ENCODE measurements around the gene INSR.
A peak's percentile ranks its signal among the peaks of the same experiment; 100 is the strongest.

Gene INSR

GRCh38 chr19:7294558-7295212 is 471 bp upstream of the INSR start:
- H3K4me3 ChIP-seq (ENCODE audit: low read depth, low read length) = peak overlapping the region; percentile 86
- no peak overlapping the region for H3K9ac ChIP-seq (ENCODE audit: low read length)
- H2AK5ac ChIP-seq (ENCODE audit: low read length) = no peak overlapping the region
- H4K12ac ChIP-seq (ENCODE audit: low read depth, low read length) = no peak overlapping the region
- H3K36me3 ChIP-seq (ENCODE audit: control insufficient read depth in 1 of 2, insufficient read depth in 2 of 2, low read length in 2 of 2) = no peaks in the 10 kb centered on the region
- H4K91ac ChIP-seq (ENCODE audit: low read depth, low read length) = no peak overlapping the region
- no peak overlapping the region for H3K18ac ChIP-seq (ENCODE audit: low read length)
- H2BK12ac ChIP-seq (ENCODE audit: low read length) = no peak overlapping the region
- H3K27ac ChIP-seq (ENCODE audit: low read depth, low read length) = no peak overlapping the region
- H3K79me1 ChIP-seq (ENCODE audit: low read length) = peaks cover 4% of the 10 kb centered on the region
- H3K4me2 ChIP-seq (ENCODE audit: low read length) = peak overlapping the region; percentile 99
- WGBS (ENCODE audit: extremely low coverage, insufficient coverage, insufficient read length) = no CpG with 5 or more reads among the region's 43 CpGs
- H3K9me3 ChIP-seq (ENCODE audit: insufficient read depth, low read depth, low read length) = no peaks in the 10 kb centered on the region
- H3K14ac ChIP-seq (ENCODE audit: low read length) = no peak overlapping the region
- H3K4ac ChIP-seq (ENCODE audit: low read depth, low read length) = no peak overlapping the region
- H3K27me3 ChIP-seq (ENCODE audit: insufficient read depth, low read length) = no peaks in the 10 kb centered on the region
- H3K23ac ChIP-seq (ENCODE audit: low read length) = no peak overlapping the region
- H3K4me1 ChIP-seq (ENCODE audit: control insufficient read depth in 1 of 2, insufficient read depth in 2 of 2, low read length in 2 of 2) = peaks cover 4 to 9% of the 10 kb centered on the region in 2 experiments
- H3K79me2 ChIP-seq (ENCODE audit: control insufficient read depth, insufficient read depth, low read length, poor library complexity) = peaks cover 9% of the 10 kb centered on the region
- peak; percentile 59 to 71 for DNase-seq
- H2BK120ac ChIP-seq (ENCODE audit: insufficient read depth, low read length, poor library complexity) = no peak overlapping the region
- H2BK5ac ChIP-seq (ENCODE audit: low read depth, low read length, poor library complexity) = no peak overlapping the region
- no peak overlapping the region for H4K8ac ChIP-seq (ENCODE audit: low read depth, low read length)
- peak overlapping the region; percentile 43 for H2AFZ ChIP-seq (ENCODE audit: insufficient read depth, low read length, poor library complexity)

GRCh38 chr19:7292950-7293761 is 1.1 kb downstream of the INSR start:
- H3K23ac ChIP-seq (ENCODE audit: low read length) = no peak overlapping the region
- peak overlapping the region; percentile 86 for H3K4me3 ChIP-seq (ENCODE audit: low read depth, low read length)
- H2AFZ ChIP-seq (ENCODE audit: insufficient read depth, low read length, poor library complexity) = peak overlapping the region; percentile 84
- H2BK120ac ChIP-seq (ENCODE audit: insufficient read depth, low read length, poor library complexity) = peak overlapping the region; percentile 46
- H4K12ac ChIP-seq (ENCODE audit: low read depth, low read length) = no peak overlapping the region
- peak overlapping the region; percentile 58 for H4K8ac ChIP-seq (ENCODE audit: low read depth, low read length)
- H2AK5ac ChIP-seq (ENCODE audit: low read length) = no peak overlapping the region
- H4K91ac ChIP-seq (ENCODE audit: low read depth, low read length) = peak overlapping the region; percentile 57
- peak overlapping the region; percentile 35 for H3K14ac ChIP-seq (ENCODE audit: low read length)
- peaks cover 4% of the 10 kb centered on the region for H3K79me1 ChIP-seq (ENCODE audit: low read length)
- peak overlapping the region; percentile 46 for H3K18ac ChIP-seq (ENCODE audit: low read length)
- H2BK5ac ChIP-seq (ENCODE audit: low read depth, low read length, poor library complexity) = no peak overlapping the region
- peaks cover 6 to 10% of the 10 kb centered on the region in 2 experiments for H3K4me1 ChIP-seq (ENCODE audit: control insufficient read depth in 1 of 2, insufficient read depth in 2 of 2, low read length in 2 of 2)
- DNase-seq = peak; percentile 18 to 43
- no peak overlapping the region for H3K27ac ChIP-seq (ENCODE audit: low read depth, low read length)
- H3K4me2 ChIP-seq (ENCODE audit: low read length) = peak overlapping the region; percentile 99
- H3K27me3 ChIP-seq (ENCODE audit: insufficient read depth, low read length) = no peaks in the 10 kb centered on the region
- no peak overlapping the region for H3K4ac ChIP-seq (ENCODE audit: low read depth, low read length)
- H3K9me3 ChIP-seq (ENCODE audit: insufficient read depth, low read depth, low read length) = no peaks in the 10 kb centered on the region
- H2BK12ac ChIP-seq (ENCODE audit: low read length) = no peak overlapping the region
- peak overlapping the region; percentile 72 for H3K9ac ChIP-seq (ENCODE audit: low read length)
- peaks cover 9% of the 10 kb centered on the region for H3K79me2 ChIP-seq (ENCODE audit: control insufficient read depth, insufficient read depth, low read length, poor library complexity)
- no CpG with 5 or more reads among the region's 54 CpGs for WGBS (ENCODE audit: extremely low coverage, insufficient coverage, insufficient read length)
- H3K36me3 ChIP-seq (ENCODE audit: control insufficient read depth in 1 of 2, insufficient read depth in 2 of 2, low read length in 2 of 2) = no peaks in the 10 kb centered on the region

- Histone ChIP-seq H2BK120ac (ENCODE audit: insufficient read depth, low read length, poor library complexity) (no peak overlapping the region), H3K14ac (ENCODE audit: low read length) (no peak overlapping the region), H3K79me2 (ENCODE audit: control insufficient read depth, insufficient read depth, low read length, poor library complexity) (peaks cover 9% of the 10 kb centered on the region), H3K27me3 (ENCODE audit: insufficient read depth, low read length) (no peaks in the 10 kb centered on the region), H3K4me3 (ENCODE audit: low read depth, low read length) (no peak overlapping the region), H3K18ac (ENCODE audit: low read length) (no peak overlapping the region), H4K91ac (ENCODE audit: low read depth, low read length) (no peak overlapping the region), H3K4me2 (ENCODE audit: low read length) (peak overlapping the region; percentile 99), H3K79me1 (ENCODE audit: low read length) (peaks cover 4% of the 10 kb centered on the region), H3K4ac (ENCODE audit: low read depth, low read length) (no peak overlapping the region), H3K9me3 (ENCODE audit: insufficient read depth, low read depth, low read length) (no peaks in the 10 kb centered on the region), H3K9ac (ENCODE audit: low read length) (no peak overlapping the region), H3K4me1 (ENCODE audit: control insufficient read depth in 1 of 2, insufficient read depth in 2 of 2, low read length in 2 of 2) (peaks cover 6 to 12% of the 10 kb centered on the region in 2 experiments), H2BK5ac (ENCODE audit: low read depth, low read length, poor library complexity) (no peak overlapping the region), H4K12ac (ENCODE audit: low read depth, low read length) (no peak overlapping the region), H4K8ac (ENCODE audit: low read depth, low read length) (no peak overlapping the region), H2AK5ac (ENCODE audit: low read length) (no peak overlapping the region), H3K27ac (ENCODE audit: low read depth, low read length) (no peak overlapping the region), H2AFZ (ENCODE audit: insufficient read depth, low read length, poor library complexity) (no peak overlapping the region), H3K36me3 (ENCODE audit: control insufficient read depth in 1 of 2, insufficient read depth in 2 of 2, low read length in 2 of 2) (no peaks in the 10 kb centered on the region), H3K23ac (ENCODE audit: low read length) (no peak overlapping the region), H2BK12ac (ENCODE audit: low read length) (no peak overlapping the region)
- no CpG with 5 or more reads among the region's 12 CpGs for WGBS (ENCODE audit: extremely low coverage, insufficient coverage, insufficient read length)
- DNase-seq = no peak
Measured at GRCh38 chr19:7292352-7292949, 1.8 kb downstream of the INSR start.

- no CpG with 5 or more reads among the region's 6 CpGs for WGBS (ENCODE audit: extremely low coverage, insufficient coverage, insufficient read length)
- H2AK5ac ChIP-seq (ENCODE audit: low read length) = no peak overlapping the region
- H3K27me3 ChIP-seq (ENCODE audit: insufficient read depth, low read length) = no peaks in the 10 kb centered on the region
- H3K79me2 ChIP-seq (ENCODE audit: control insufficient read depth, insufficient read depth, low read length, poor library complexity) = peaks cover 8% of the 10 kb centered on the region
- no peak overlapping the region for H3K18ac ChIP-seq (ENCODE audit: low read length)
- no peak overlapping the region for H3K14ac ChIP-seq (ENCODE audit: low read length)
- H2BK12ac ChIP-seq (ENCODE audit: low read length) = no peak overlapping the region
- H3K23ac ChIP-seq (ENCODE audit: low read length) = no peak overlapping the region
- peaks cover 2% of the 10 kb centered on the region for H3K79me1 ChIP-seq (ENCODE audit: low read length)
- H2BK5ac ChIP-seq (ENCODE audit: low read depth, low read length, poor library complexity) = no peak overlapping the region
- no peak overlapping the region for H2BK120ac ChIP-seq (ENCODE audit: insufficient read depth, low read length, poor library complexity)
- no peak overlapping the region for H4K12ac ChIP-seq (ENCODE audit: low read depth, low read length)
- no peak overlapping the region for H3K27ac ChIP-seq (ENCODE audit: low read depth, low read length)
- peaks cover 6 to 10% of the 10 kb centered on the region in 2 experiments for H3K4me1 ChIP-seq (ENCODE audit: control insufficient read depth in 1 of 2, insufficient read depth in 2 of 2, low read length in 2 of 2)
- H4K91ac ChIP-seq (ENCODE audit: low read depth, low read length) = no peak overlapping the region
- H2AFZ ChIP-seq (ENCODE audit: insufficient read depth, low read length, poor library complexity) = no peak overlapping the region
- no peak overlapping the region for H3K4ac ChIP-seq (ENCODE audit: low read depth, low read length)
- H4K8ac ChIP-seq (ENCODE audit: low read depth, low read length) = no peak overlapping the region
- H3K9ac ChIP-seq (ENCODE audit: low read length) = no peak overlapping the region
- peak in 1 of 2 donors; percentile 30 for DNase-seq
- no peaks in the 10 kb centered on the region for H3K9me3 ChIP-seq (ENCODE audit: insufficient read depth, low read depth, low read length)
- H3K4me2 ChIP-seq (ENCODE audit: low read length) = no peak overlapping the region
- no peaks in the 10 kb centered on the region for H3K36me3 ChIP-seq (ENCODE audit: control insufficient read depth in 1 of 2, insufficient read depth in 2 of 2, low read length in 2 of 2)
- H3K4me3 ChIP-seq (ENCODE audit: low read depth, low read length) = no peak overlapping the region
Measured at GRCh38 chr19:7288977-7289376, 5.2 kb downstream of the INSR start.

All from trophoblast cell (in vitro differentiated cells and primary cell).